CD14-positive monocyte (primary cell): ENCODE measurements around the gene CAND1. TPM values are rescaled to one million over a fixed set of nuclear protein-coding genes. Genes with fewer than 3 reads are reported as not detected.

ENCODE experiments used
- DNase-seq, 3 donors: peaks; one replicate each; pipeline ENCODE4 v3.0.0-alpha.2; 2011 to 2022
- H2AFZ ChIP-seq: 2 replicates; pipeline ENCODE4 v1.6.0; 2012; ENCODE audit warnings: mild to moderate bottlenecking, low read depth, low read length, inconsistent platforms; ENCODE audit not compliant: insufficient read depth, poor library complexity, severe bottlenecking
- H3K27ac ChIP-seq, 2 donors: 1 replicate in 1 of 2; 2 replicates in 1 of 2; pipeline ENCODE4 v1.5.1; 2012 to 2013; ENCODE audit warnings: low read length in 2 of 2, control low read depth in 1 of 2, inconsistent platforms in 1 of 2, low read depth in 1 of 2, mild to moderate bottlenecking in 1 of 2
- H3K27me3 ChIP-seq, 2 donors: one replicate each; pipeline versions ENCODE4 v1.6.0 to v1.6.1; 2011 to 2013; ENCODE audit warnings: low read length in 2 of 2; ENCODE audit not compliant: control insufficient read depth in 2 of 2, insufficient read depth in 2 of 2
- H3K36me3 ChIP-seq, 2 donors: replicated peaks in 1 of 2; 1 replicate in 1 of 2; 2 replicates in 1 of 2; pipeline versions ENCODE4 v1.5.1 to v1.6.1; 2012 to 2013; ENCODE audit warnings: low read length in 2 of 2, control low read depth in 1 of 2, inconsistent platforms in 1 of 2, mild to moderate bottlenecking in 1 of 2; ENCODE audit not compliant: insufficient read depth in 2 of 2, control insufficient read depth in 1 of 2
- H3K4me1 ChIP-seq, 2 donors: 1 replicate in 1 of 2; 2 replicates in 1 of 2; pipeline versions ENCODE4 v1.5.1 to v1.6.1; 2012 to 2013; ENCODE audit warnings: low read length in 2 of 2, control low read depth in 1 of 2, inconsistent platforms in 1 of 2, mild to moderate bottlenecking in 1 of 2, moderate library complexity in 1 of 2; ENCODE audit not compliant: insufficient read depth in 2 of 2, control insufficient read depth in 1 of 2
- H3K4me2 ChIP-seq: replicated peaks from 2 replicates; pipeline ENCODE3; 2012; ENCODE audit warnings: low read length, moderate library complexity, mild to moderate bottlenecking; ENCODE audit not compliant: poor library complexity, severe bottlenecking; ENCODE audit errors: extremely low read depth
- H3K4me3 ChIP-seq, 3 experiments: fragments of 200-600 bp in 1 of 3; sonication (generic) in 1 of 3; replicated peaks in 1 of 3; 1 replicate in 2 of 3; 2 replicates in 1 of 3; pipeline ENCODE4 v1.5.1; 2011 to 2013; ENCODE audit warnings: low read length in 3 of 3, mild to moderate bottlenecking in 3 of 3, control low read depth in 2 of 3, low read depth in 2 of 3, inconsistent platforms in 1 of 3, moderate library complexity in 1 of 3
- H3K79me2 ChIP-seq: 2 replicates; pipeline ENCODE4 v1.6.0; 2012; ENCODE audit warnings: mild to moderate bottlenecking, control low read depth, inconsistent platforms, low read length, moderate library complexity; ENCODE audit not compliant: insufficient read depth
- H3K9ac ChIP-seq: 2 replicates; pipeline ENCODE4 v1.6.0; 2017; ENCODE audit warnings: low read length, mild to moderate bottlenecking; ENCODE audit not compliant: insufficient read depth, poor library complexity, severe bottlenecking
- H3K9me3 ChIP-seq, 2 donors: replicated peaks in 1 of 2; 1 replicate in 1 of 2; 2 replicates in 1 of 2; pipeline versions ENCODE4 v1.5.1 to v1.6.1; 2012 to 2013; ENCODE audit warnings: low read length in 2 of 2, control low read depth in 1 of 2; ENCODE audit not compliant: control insufficient read depth in 1 of 2, insufficient read depth in 1 of 2
- H4K20me1 ChIP-seq: 2 replicates; pipeline ENCODE4 v1.6.0; 2012; ENCODE audit warnings: mild to moderate bottlenecking, low read length, control low read depth, moderate library complexity; ENCODE audit not compliant: insufficient read depth
- H3K27ac Mint-ChIP-seq, 7 donors: one replicate each; pipeline ENCODE4 v1.8.0; 2020; ENCODE audit warnings: mild to moderate bottlenecking in 7 of 7, mixed read lengths in 7 of 7, moderate library complexity in 6 of 7, inconsistent platforms in 2 of 7
- H3K27me3 Mint-ChIP-seq, 3 donors: one replicate each; pipeline ENCODE4 v1.8.0; 2021 to 2022; ENCODE audit warnings: low read depth in 3 of 3, mild to moderate bottlenecking in 3 of 3, mixed read lengths in 3 of 3, moderate library complexity in 3 of 3, inconsistent platforms in 1 of 3
- H3K36me3 Mint-ChIP-seq, 2 donors: one replicate each; pipeline ENCODE4 v1.8.0; 2020; ENCODE audit warnings: mixed read lengths in 2 of 2, inconsistent platforms in 1 of 2, mild to moderate bottlenecking in 1 of 2
- H3K4me1 Mint-ChIP-seq: one replicate; pipeline ENCODE4 v1.8.0; 2020; ENCODE audit warnings: mild to moderate bottlenecking, mixed read lengths
- H3K4me3 Mint-ChIP-seq, 2 donors: one replicate each; pipeline ENCODE4 v1.8.0; 2020; ENCODE audit warnings: mild to moderate bottlenecking in 2 of 2, mixed read lengths in 2 of 2, moderate library complexity in 1 of 2
- H3K9me3 Mint-ChIP-seq, 7 donors: one replicate each; pipeline ENCODE4 v1.8.0; 2020 to 2022; ENCODE audit warnings: mixed read lengths in 7 of 7, mild to moderate bottlenecking in 6 of 7, moderate library complexity in 6 of 7, inconsistent platforms in 2 of 7
- CTCF ChIP-seq: fragments of 200-600 bp; IDR thresholded peaks from one replicate; pipeline ENCODE4 v1.8.0; 2022; ENCODE audit warnings: antibody characterized with exemption, mild to moderate bottlenecking
- WGBS: methylation state at CpG from one replicate; pipeline ENCODE4 v1.1.5; 2013; ENCODE audit warnings: missing lambda C conversion rate; ENCODE audit not compliant: insufficient coverage; 5-methylcytosine and 5-hydroxymethylcytosine counted together
- intact Hi-C, 2 donors: fragments of 100-400 bp; cut with micrococcal nuclease; formaldehyde crosslinking; loops; one replicate each; pipeline versions ENCODE4 v1.15.0 to v1.15.1; 2023
- polyA plus RNA-seq, 3 donors: library from polyadenylated mRNA; depleted of rRNA in 1 of 3; unstranded in 2 of 3; stranded (reverse) in 1 of 3; fragments of 300-500 nt in 2 of 3; fragments of >200 nt in 1 of 3; fragmentation: Illumina TruSeq in 2 of 3; gene quantifications; 1 replicate in 2 of 3; 2 replicates in 1 of 3; pipeline ENCODE4 v1.2.3, GENCODE V29; 2012 to 2021

The CAND1 gene
- polyA plus RNA-seq, 3 donors = 12.3 to 29.4 (median 20.9) TPM

- peaks cover 22 to 26% of the 10 kb centered on the region in 2 donors for H3K36me3 Mint-ChIP-seq
- H3K4me1 Mint-ChIP-seq = no peaks in the 10 kb centered on the region
Observed at GRCh38 chr12:67318786-67319185, 49.6 kb downstream of the CAND1 start.

GRCh38 chr12:67319936-67320335 is 50.8 kb downstream of the CAND1 start:
- peaks cover 0 to 1% (median 0%) of the 10 kb centered on the region in 3 donors for H3K27me3 Mint-ChIP-seq
- Histone ChIP-seq H2AFZ (no peak overlapping the region), H3K27me3 (no peaks in the 10 kb centered on the region), H3K79me2 (no peaks in the 10 kb centered on the region), H3K27ac (no peak overlapping the region), H3K4me3 (no peak overlapping the region), H3K36me3 (peaks cover under 1 to 25% of the 10 kb centered on the region in 2 donors), H4K20me1 (no peaks in the 10 kb centered on the region), H3K9me3 (no peaks in the 10 kb centered on the region), H3K4me2 (no peak overlapping the region), H3K4me1 (no peaks in the 10 kb centered on the region), H3K9ac (no peak overlapping the region)
- DNase-seq = no peak
- peaks cover 14 to 22% of the 10 kb centered on the region in 2 donors for H3K36me3 Mint-ChIP-seq
- no peak for TF ChIP-seq CTCF
- WGBS = 100% methylated on average over 4 of the region's 4 CpGs
- intact Hi-C loops = no loop called here
- no peaks in the 10 kb centered on the region for H3K4me1 Mint-ChIP-seq
- peaks cover 1 to 7% (median 3%) of the 10 kb centered on the region in 7 donors for H3K9me3 Mint-ChIP-seq
- H3K4me3 Mint-ChIP-seq = no peak overlapping the region
- peak overlapping the region in 1 of 7 donors; percentile 20 for H3K27ac Mint-ChIP-seq

More at GRCh38 chr12:67318786-67319185, 49.6 kb downstream of the CAND1 start:
- Histone ChIP-seq H3K9me3 (no peaks in the 10 kb centered on the region), H4K20me1 (no peaks in the 10 kb centered on the region), H3K27me3 (no peaks in the 10 kb centered on the region), H3K36me3 (peaks cover 10 to 36% of the 10 kb centered on the region in 2 donors), H3K4me1 (no peaks in the 10 kb centered on the region), H3K4me2 (no peak overlapping the region), H3K9ac (no peak overlapping the region), H3K79me2 (no peaks in the 10 kb centered on the region), H2AFZ (no peak overlapping the region), H3K4me3 (no peak overlapping the region), H3K27ac (no peak overlapping the region)
- H3K4me3 Mint-ChIP-seq = no peak overlapping the region
- peaks cover 0 to 1% (median 0%) of the 10 kb centered on the region in 3 donors for H3K27me3 Mint-ChIP-seq
- TF ChIP-seq CTCF = no peak
- peaks cover 1 to 7% (median 3%) of the 10 kb centered on the region in 7 donors for H3K9me3 Mint-ChIP-seq
- intact Hi-C loops = no loop called here
- 100% methylated on average over 1 of the region's 3 CpGs for WGBS
- no peak for DNase-seq
- H3K27ac Mint-ChIP-seq = no peak overlapping the region
